Measurements from ENCODE around the gene IRF9. TPM values are rescaled to one million over a fixed set of nuclear protein-coding genes. Genes with fewer than 3 reads are reported as not detected.

IRF9 gene
- total and polyA plus RNA-seq, 2 of the 13 experiments (the other 11 are each of a cell fraction or from before 2014, with no cell fraction given): 14.9 to 49.7 TPM

DNA sequence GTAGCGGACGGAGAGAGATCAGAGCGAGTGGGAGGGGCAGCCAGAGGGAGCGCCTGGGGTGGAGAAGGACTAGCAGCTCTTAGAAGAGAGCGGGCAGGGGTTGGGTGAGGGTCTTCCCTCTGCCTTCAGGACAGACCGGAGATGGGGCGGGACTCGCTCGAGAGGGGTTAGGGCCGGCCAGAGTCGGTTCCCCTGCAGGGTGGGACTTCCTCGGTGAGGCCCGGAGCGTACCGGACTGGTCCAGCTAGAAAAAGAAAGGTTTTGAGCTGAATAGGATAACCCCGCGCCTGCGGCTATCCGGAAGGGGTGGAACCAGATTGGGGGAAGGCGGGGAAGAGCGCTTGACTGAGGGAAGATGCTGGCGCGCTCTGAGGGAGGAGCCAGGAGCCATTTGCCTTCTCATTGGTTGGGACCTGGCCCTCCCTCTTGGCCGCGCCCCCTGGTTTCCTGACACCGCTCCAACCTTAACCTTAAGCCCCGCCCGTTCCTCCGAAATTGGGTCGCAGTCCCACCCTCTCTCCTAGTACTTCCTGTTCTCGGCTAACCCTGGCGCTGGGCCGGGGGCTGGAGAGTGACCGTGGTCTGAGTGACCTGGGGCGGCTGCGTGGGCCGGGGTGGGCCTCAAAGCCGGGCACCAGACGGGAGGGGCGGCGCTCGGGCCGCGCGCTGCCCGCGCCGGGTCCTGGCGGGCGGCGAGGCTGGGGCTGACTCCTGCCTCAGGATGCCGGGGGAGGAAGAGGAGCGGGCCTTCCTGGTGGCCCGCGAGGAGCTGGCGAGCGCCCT is 13.9 kb upstream of the IRF9 start, which contains the start of gene RNF31 (continued):
- TF ChIP-seq, protein P1, sequence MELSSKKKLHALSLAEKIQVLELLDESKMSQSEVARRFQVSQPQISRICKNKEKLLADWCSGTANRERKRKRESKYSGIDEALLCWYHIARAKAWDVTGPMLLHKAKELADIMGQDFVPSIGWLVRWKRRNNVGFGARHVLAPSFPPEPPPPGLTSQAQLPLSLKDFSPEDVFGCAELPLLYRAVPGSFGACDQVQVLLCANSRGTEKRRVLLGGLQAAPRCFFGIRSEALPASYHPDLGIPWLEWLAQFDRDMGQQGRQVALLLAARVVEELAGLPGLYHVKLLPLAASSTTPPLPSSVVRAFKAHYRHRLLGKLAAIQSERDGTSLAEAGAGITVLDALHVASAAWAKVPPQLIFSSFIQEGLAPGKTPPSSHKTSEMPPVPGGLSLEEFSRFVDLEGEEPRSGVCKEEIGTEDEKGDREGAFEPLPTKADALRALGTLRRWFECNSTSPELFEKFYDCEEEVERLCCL (CRISPR knock-in tag; IDR thresholded peaks at IDR 0.05; ENCODE audit: borderline replicate concordance): no peak
- TF ChIP-seq EEA1 (CRISPR knock-in tag; IDR thresholded peaks at IDR 0.05; ENCODE audit: borderline replicate concordance) (peak; percentile 72; the same call in 1 of the 2 replicates), TEAD2 (CRISPR knock-in tag; IDR thresholded peaks at IDR 0.05) (no peak), ZNF441 (CRISPR knock-in tag; IDR thresholded peaks at IDR 0.05; ENCODE audit: borderline replicate concordance) (peak; percentile 70), ZNF790 (CRISPR knock-in tag; IDR thresholded peaks at IDR 0.05; ENCODE audit: borderline replicate concordance) (no peak), ZBTB20 (CRISPR knock-in tag; IDR thresholded peaks at IDR 0.05; ENCODE audit: borderline replicate concordance, low read depth) (no peak; the same call in none of the 2 replicates), FOSL1 (CRISPR knock-in tag; IDR thresholded peaks at IDR 0.05; ENCODE audit: borderline replicate concordance) (peak; percentile 38; the same call in 1 of the 2 replicates), ZIK1 (CRISPR knock-in tag; IDR thresholded peaks at IDR 0.05; ENCODE audit: borderline replicate concordance, low read depth) (peak; percentile 57; the same call in 1 of the 2 replicates), ZNF841 (CRISPR knock-in tag; IDR thresholded peaks at IDR 0.05; ENCODE audit: borderline replicate concordance) (no peak), KAT7 (CRISPR knock-in tag; IDR thresholded peaks at IDR 0.05; ENCODE audit: borderline replicate concordance) (peak; percentile 82), ZNF230 (CRISPR knock-in tag; IDR thresholded peaks at IDR 0.05) (peak; percentile 63; the same call in 1 of the 2 replicates), SRSF9 (IDR thresholded peaks at IDR 0.05; ENCODE audit: borderline replicate concordance, insufficient read depth, low read depth, low read length, poor library complexity, severe bottlenecking) (no peak), PPARG (CRISPR knock-in tag; conservative IDR thresholded peaks at IDR 0.05) (peak; percentile 16; the same call in 1 of the 2 replicates), MTA3 (CRISPR knock-in tag; IDR thresholded peaks at IDR 0.05) (no peak), ZNF569 (CRISPR knock-in tag; IDR thresholded peaks at IDR 0.05; ENCODE audit: borderline replicate concordance) (peak; percentile 95; the same call in 1 of the 2 replicates), ZNF550 (CRISPR knock-in tag; IDR thresholded peaks at IDR 0.05; ENCODE audit: borderline replicate concordance) (peak; percentile 99)
- TF ChIP-seq, protein P2, sequence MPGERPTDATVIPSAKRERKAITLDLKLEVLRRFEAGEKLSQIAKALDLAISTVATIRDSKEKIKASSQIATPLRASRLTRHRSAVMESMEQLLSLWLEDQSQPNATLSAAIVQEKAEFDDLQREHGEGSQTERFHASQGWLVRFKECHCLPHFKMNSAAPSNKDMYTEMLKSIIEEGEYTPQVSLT (CRISPR knock-in tag; IDR thresholded peaks at IDR 0.05; ENCODE audit: borderline replicate concordance, low read depth): no peak
- TF ChIP-seq, protein P3, sequence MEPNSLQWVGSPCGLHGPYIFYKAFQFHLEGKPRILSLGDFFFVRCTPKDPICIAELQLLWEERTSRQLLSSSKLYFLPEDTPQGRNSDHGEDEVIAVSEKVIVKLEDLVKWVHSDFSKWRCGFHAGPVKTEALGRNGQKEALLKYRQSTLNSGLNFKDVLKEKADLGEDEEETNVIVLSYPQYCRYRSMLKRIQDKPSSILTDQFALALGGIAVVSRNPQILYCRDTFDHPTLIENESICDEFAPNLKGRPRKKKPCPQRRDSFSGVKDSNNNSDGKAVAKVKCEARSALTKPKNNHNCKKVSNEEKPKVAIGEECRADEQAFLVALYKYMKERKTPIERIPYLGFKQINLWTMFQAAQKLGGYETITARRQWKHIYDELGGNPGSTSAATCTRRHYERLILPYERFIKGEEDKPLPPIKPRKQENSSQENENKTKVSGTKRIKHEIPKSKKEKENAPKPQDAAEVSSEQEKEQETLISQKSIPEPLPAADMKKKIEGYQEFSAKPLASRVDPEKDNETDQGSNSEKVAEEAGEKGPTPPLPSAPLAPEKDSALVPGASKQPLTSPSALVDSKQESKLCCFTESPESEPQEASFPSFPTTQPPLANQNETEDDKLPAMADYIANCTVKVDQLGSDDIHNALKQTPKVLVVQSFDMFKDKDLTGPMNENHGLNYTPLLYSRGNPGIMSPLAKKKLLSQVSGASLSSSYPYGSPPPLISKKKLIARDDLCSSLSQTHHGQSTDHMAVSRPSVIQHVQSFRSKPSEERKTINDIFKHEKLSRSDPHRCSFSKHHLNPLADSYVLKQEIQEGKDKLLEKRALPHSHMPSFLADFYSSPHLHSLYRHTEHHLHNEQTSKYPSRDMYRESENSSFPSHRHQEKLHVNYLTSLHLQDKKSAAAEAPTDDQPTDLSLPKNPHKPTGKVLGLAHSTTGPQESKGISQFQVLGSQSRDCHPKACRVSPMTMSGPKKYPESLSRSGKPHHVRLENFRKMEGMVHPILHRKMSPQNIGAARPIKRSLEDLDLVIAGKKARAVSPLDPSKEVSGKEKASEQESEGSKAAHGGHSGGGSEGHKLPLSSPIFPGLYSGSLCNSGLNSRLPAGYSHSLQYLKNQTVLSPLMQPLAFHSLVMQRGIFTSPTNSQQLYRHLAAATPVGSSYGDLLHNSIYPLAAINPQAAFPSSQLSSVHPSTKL (CRISPR knock-in tag; IDR thresholded peaks at IDR 0.05): no peak; the same call in none of the 2 replicates
- TF ChIP-seq, protein P4, sequence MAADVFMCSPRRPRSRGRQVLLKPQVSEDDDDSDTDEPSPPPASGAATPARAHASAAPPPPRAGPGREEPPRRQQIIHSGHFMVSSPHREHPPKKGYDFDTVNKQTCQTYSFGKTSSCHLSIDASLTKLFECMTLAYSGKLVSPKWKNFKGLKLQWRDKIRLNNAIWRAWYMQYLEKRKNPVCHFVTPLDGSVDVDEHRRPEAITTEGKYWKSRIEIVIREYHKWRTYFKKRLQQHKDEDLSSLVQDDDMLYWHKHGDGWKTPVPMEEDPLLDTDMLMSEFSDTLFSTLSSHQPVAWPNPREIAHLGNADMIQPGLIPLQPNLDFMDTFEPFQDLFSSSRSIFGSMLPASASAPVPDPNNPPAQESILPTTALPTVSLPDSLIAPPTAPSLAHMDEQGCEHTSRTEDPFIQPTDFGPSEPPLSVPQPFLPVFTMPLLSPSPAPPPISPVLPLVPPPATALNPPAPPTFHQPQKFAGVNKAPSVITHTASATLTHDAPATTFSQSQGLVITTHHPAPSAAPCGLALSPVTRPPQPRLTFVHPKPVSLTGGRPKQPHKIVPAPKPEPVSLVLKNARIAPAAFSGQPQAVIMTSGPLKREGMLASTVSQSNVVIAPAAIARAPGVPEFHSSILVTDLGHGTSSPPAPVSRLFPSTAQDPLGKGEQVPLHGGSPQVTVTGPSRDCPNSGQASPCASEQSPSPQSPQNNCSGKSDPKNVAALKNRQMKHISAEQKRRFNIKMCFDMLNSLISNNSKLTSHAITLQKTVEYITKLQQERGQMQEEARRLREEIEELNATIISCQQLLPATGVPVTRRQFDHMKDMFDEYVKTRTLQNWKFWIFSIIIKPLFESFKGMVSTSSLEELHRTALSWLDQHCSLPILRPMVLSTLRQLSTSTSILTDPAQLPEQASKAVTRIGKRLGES (CRISPR knock-in tag; IDR thresholded peaks at IDR 0.05; ENCODE audit: borderline replicate concordance): peak; percentile 87; the same call in 1 of the 2 replicates

Measured in HepG2 (cell line).